ENCODE data around the gene LMF1.

- TF ChIP-seq, protein P1, sequence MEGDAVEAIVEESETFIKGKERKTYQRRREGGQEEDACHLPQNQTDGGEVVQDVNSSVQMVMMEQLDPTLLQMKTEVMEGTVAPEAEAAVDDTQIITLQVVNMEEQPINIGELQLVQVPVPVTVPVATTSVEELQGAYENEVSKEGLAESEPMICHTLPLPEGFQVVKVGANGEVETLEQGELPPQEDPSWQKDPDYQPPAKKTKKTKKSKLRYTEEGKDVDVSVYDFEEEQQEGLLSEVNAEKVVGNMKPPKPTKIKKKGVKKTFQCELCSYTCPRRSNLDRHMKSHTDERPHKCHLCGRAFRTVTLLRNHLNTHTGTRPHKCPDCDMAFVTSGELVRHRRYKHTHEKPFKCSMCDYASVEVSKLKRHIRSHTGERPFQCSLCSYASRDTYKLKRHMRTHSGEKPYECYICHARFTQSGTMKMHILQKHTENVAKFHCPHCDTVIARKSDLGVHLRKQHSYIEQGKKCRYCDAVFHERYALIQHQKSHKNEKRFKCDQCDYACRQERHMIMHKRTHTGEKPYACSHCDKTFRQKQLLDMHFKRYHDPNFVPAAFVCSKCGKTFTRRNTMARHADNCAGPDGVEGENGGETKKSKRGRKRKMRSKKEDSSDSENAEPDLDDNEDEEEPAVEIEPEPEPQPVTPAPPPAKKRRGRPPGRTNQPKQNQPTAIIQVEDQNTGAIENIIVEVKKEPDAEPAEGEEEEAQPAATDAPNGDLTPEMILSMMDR (IDR thresholded peaks at IDR 0.05 in 2 of 3, conservative IDR thresholded peaks at IDR 0.05 in 1 of 3; ENCODE audit: insufficient read depth in 2 of 3, low read depth in 1 of 3, low read length in 3 of 3): no peak
- TF ChIP-seq SIX5 (IDR thresholded peaks at IDR 0.05; ENCODE audit: borderline replicate concordance in 1 of 2, insufficient read depth in 1 of 2, low read depth in 1 of 2, low read length in 2 of 2) (no peak), GABPB2 (CRISPR knock-in tag; conservative IDR thresholded peaks at IDR 0.05) (no peak), ZKSCAN3 (CRISPR knock-in tag; IDR thresholded peaks at IDR 0.05) (no peak), IRF9 (tag; IDR thresholded peaks at IDR 0.05) (no peak), EZH2 (IDR thresholded peaks at IDR 0.05; ENCODE audit: borderline replicate concordance, low read depth, low read length) (no peak), BHLHE40 (IDR thresholded peaks at IDR 0.05; ENCODE audit: low read length) (no peak), SRF (CRISPR knock-in tag; IDR thresholded peaks at IDR 0.05) (no peak), ZKSCAN1 (IDR thresholded peaks at IDR 0.05; ENCODE audit: low read depth, low read length) (no peak)
Measured at GRCh38 chr16:970386-970765, 408 bp downstream of the LMF1 start.

Measured in K562 (cell line).